Smooth muscle cell (in vitro differentiated cells): ENCODE results near the gene RAB17. TPM values are rescaled to one million over a fixed set of nuclear protein-coding genes. Genes with fewer than 3 reads are reported as not detected.

Experiments used
- DNase-seq: peaks from one replicate; lab custom pipeline; 2025; ENCODE audit not compliant: unreplicated experiment; lab: John Stamatoyannopoulos, UW
- H2AFZ ChIP-seq: fragments of 200-600 bp; sonication (generic); 2 replicates; pipeline ENCODE4 v1.6.0; 2016; ENCODE audit warnings: antibody characterized with exemption, low read depth, mild to moderate bottlenecking
- H3F3A ChIP-seq: fragments of 200-600 bp; sonication (generic); 2 replicates; pipeline ENCODE4 v1.6.0; 2017; ENCODE audit warnings: antibody characterized with exemption, low read depth
- H3K27ac ChIP-seq: fragments of 200-600 bp; sonication (generic); 2 replicates; pipeline ENCODE4 v1.5.1; 2016; ENCODE audit warnings: low read depth, mild to moderate bottlenecking
- H3K27me3 ChIP-seq: fragments of 200-600 bp; sonication (generic); 2 replicates; pipeline ENCODE4 v1.6.1; 2016; ENCODE audit warnings: low read depth, mild to moderate bottlenecking
- H3K36me3 ChIP-seq: fragments of 200-600 bp; sonication (generic); 2 replicates; pipeline ENCODE4 v1.5.1; 2016; ENCODE audit warnings: low read depth
- H3K4me1 ChIP-seq: fragments of 200-600 bp; sonication (generic); 2 replicates; pipeline ENCODE4 v1.5.1; 2016; ENCODE audit warnings: low read depth
- H3K4me2 ChIP-seq: fragments of 200-600 bp; sonication (generic); 2 replicates; pipeline ENCODE4 v1.6.0; 2016; ENCODE audit warnings: mild to moderate bottlenecking
- H3K4me3 ChIP-seq: fragments of 200-600 bp; sonication (generic); 2 replicates; pipeline ENCODE4 v1.5.1; 2016; ENCODE audit warnings: mild to moderate bottlenecking
- H3K79me2 ChIP-seq: fragments of 200-600 bp; sonication (generic); 2 replicates; pipeline ENCODE4 v1.6.0; 2016; ENCODE audit warnings: low read depth, mild to moderate bottlenecking
- H3K9ac ChIP-seq: fragments of 200-600 bp; sonication (generic); 2 replicates; pipeline ENCODE4 v1.6.0; 2016; ENCODE audit warnings: low read depth
- H3K9me3 ChIP-seq: fragments of 200-600 bp; sonication (generic); replicated peaks from 2 replicates; pipeline ENCODE4 v1.5.1; 2016; ENCODE audit warnings: low read depth
- H4K20me1 ChIP-seq: fragments of 200-600 bp; sonication (generic); 2 replicates; pipeline ENCODE4 v1.6.0; 2016; ENCODE audit warnings: low read depth
- CTCF ChIP-seq: fragments of 200-600 bp; sonication (generic); IDR thresholded peaks from 2 replicates; pipeline ENCODE4 v1.5.1; 2017; ENCODE audit warnings: borderline replicate concordance, mild to moderate bottlenecking, antibody characterized with exemption; ENCODE audit not compliant: insufficient read depth, poor library complexity, severe bottlenecking
- WGBS: methylation state at CpG from one replicate; pipeline ENCODE4 v1.1.7; 2016; ENCODE audit warnings: low lambda C conversion rate; 5-methylcytosine and 5-hydroxymethylcytosine counted together
- polyA plus RNA-seq: library from polyadenylated mRNA; unstranded; fragments of >200 nt; fragmentation: Nextera tagmentation; extraction: Ambion mirVana; gene quantifications from 2 replicates; pipeline ENCODE4 v1.2.1, GENCODE V29; 2016
- total RNA-seq: library from RNA; depleted of rRNA; stranded (reverse); fragments of >200 nt; gene quantifications from 2 replicates; pipeline ENCODE4 v1.2.3, GENCODE V29; 2014

Gene RAB17
- total and polyA plus RNA-seq, 2 experiments from 2014 or later = 0.69 to 1.4 TPM

- Histone ChIP-seq H3K4me2 (no peak overlapping the region), H3K79me2 (no peaks in the 10 kb centered on the region), H3K27me3 (no peaks in the 10 kb centered on the region), H3K27ac (no peak overlapping the region), H4K20me1 (no peaks in the 10 kb centered on the region), H3K9ac (no peak overlapping the region), H3F3A (no peaks in the 10 kb centered on the region), H2AFZ (no peak overlapping the region), H3K4me1 (no peaks in the 10 kb centered on the region), H3K4me3 (no peak overlapping the region), H3K36me3 (no peaks in the 10 kb centered on the region), H3K9me3 (no peaks in the 10 kb centered on the region)
- no peak for DNase-seq
- 91% methylated on average over 27 of the region's 27 CpGs for WGBS
- TF ChIP-seq CTCF = no peak
These were observed 14.4 kb downstream of the RAB17 start for GRCh38 chr2:237575869-237576862.

- no peaks in the 10 kb centered on the region for H3F3A ChIP-seq
- TF ChIP-seq CTCF = no peak
- no peak overlapping the region for H3K4me2 ChIP-seq
- H3K9ac ChIP-seq = no peak overlapping the region
- H3K36me3 ChIP-seq = no peaks in the 10 kb centered on the region
- DNase-seq = no peak
- no peaks in the 10 kb centered on the region for H3K79me2 ChIP-seq
- H3K27me3 ChIP-seq = no peaks in the 10 kb centered on the region
- H3K9me3 ChIP-seq = no peaks in the 10 kb centered on the region
- 80% methylated on average over 23 of the region's 25 CpGs for WGBS
- H2AFZ ChIP-seq = no peak overlapping the region
- no peaks in the 10 kb centered on the region for H4K20me1 ChIP-seq
- no peak overlapping the region for H3K27ac ChIP-seq
- no peaks in the 10 kb centered on the region for H3K4me1 ChIP-seq
- H3K4me3 ChIP-seq = no peak overlapping the region
These were observed 15.4 kb downstream of the RAB17 start for GRCh38 chr2:237574894-237575868.

GRCh38 chr2:237574467-237574866, 16.1 kb downstream of the RAB17 start:
- H3K9ac ChIP-seq = no peak overlapping the region
- TF ChIP-seq CTCF = no peak
- H3K27me3 ChIP-seq = no peaks in the 10 kb centered on the region
- no peaks in the 10 kb centered on the region for H3K36me3 ChIP-seq
- no peak overlapping the region for H3K27ac ChIP-seq
- H4K20me1 ChIP-seq = no peaks in the 10 kb centered on the region
- 97% methylated on average over 9 of the region's 9 CpGs for WGBS
- H3K79me2 ChIP-seq = no peaks in the 10 kb centered on the region
- H3K4me2 ChIP-seq = no peak overlapping the region
- no peaks in the 10 kb centered on the region for H3K9me3 ChIP-seq
- H3K4me3 ChIP-seq = no peak overlapping the region
- no peak for DNase-seq
- no peak overlapping the region for H2AFZ ChIP-seq
- no peaks in the 10 kb centered on the region for H3K4me1 ChIP-seq
- H3F3A ChIP-seq = no peaks in the 10 kb centered on the region
